HL-60 (cell line): ENCODE measurements around the gene SACM1L.

ENCODE experiments used
- DNase-seq, 2 experiments: peaks; one replicate each; pipeline ENCODE4 v3.0.0-alpha.2; 2010 to 2020; ENCODE audit warnings: low read depth in 1 of 2, low spot score in 1 of 2
- H3K27ac ChIP-seq: fragments of 250-450 bp; sonication (Bioruptor Pico); replicated peaks from 2 replicates; pipeline ENCODE4 v1.5.1; 2020; ENCODE audit warnings: mild to moderate bottlenecking, moderate library complexity
- H3K27me3 ChIP-seq: fragments of 250-450 bp; sonication (Bioruptor Pico); 2 replicates; pipeline ENCODE4 v1.5.1; 2021; ENCODE audit warnings: mild to moderate bottlenecking, moderate library complexity; ENCODE audit not compliant: insufficient read depth, poor library complexity, severe bottlenecking
- H3K4me3 ChIP-seq: replicated peaks from 2 replicates; pipeline ENCODE4 v1.5.1; 2011; ENCODE audit warnings: mild to moderate bottlenecking, control low read depth, low read length; ENCODE audit not compliant: insufficient read depth
- CTCF ChIP-seq: IDR thresholded peaks from one replicate; pipeline ENCODE4 v1.5.1; 2011; ENCODE audit warnings: low read length, control low read depth, inconsistent platforms; ENCODE audit not compliant: insufficient read depth
- GABPA ChIP-seq: IDR thresholded peaks from 2 replicates; pipeline ENCODE4 v1.6.1; 2012; ENCODE audit warnings: low read depth
- POLR2AphosphoS5 ChIP-seq: IDR thresholded peaks from 2 replicates; pipeline ENCODE4 v1.6.1; 2012; ENCODE audit warnings: low read depth
- REST ChIP-seq: IDR thresholded peaks from 2 replicates; pipeline ENCODE4 v1.6.1; 2012; ENCODE audit warnings: low read depth; ENCODE audit not compliant: insufficient replicate concordance
- SPI1 ChIP-seq: IDR thresholded peaks from 2 replicates; pipeline ENCODE4 v1.6.1; 2012; ENCODE audit warnings: low read depth, mild to moderate bottlenecking, borderline replicate concordance
- long read RNA-seq: library from polyadenylated mRNA; unstranded; transcript quantifications from one replicate; pipeline ENCODE4 v2.0.0, GENCODE V29; 2020

The SACM1L gene
- long read RNA-seq, transcript SACM1L-201 (20 exons, 3,723 nt), result major isoform, 228 of 346 reads
- long read RNA-seq, transcript SACM1L-202 (21 exons, 2,164 nt), result minor isoform, 6 of 346 reads
- long read RNA-seq, transcript SACM1L-205 (19 exons, 2,013 nt), result minor isoform, 44 of 346 reads
- long read RNA-seq, partial matches to known transcripts, result 25 of 346 reads
- long read RNA-seq, other reads (novel, unspliced or antisense), result 38 of 346 reads

DNA sequence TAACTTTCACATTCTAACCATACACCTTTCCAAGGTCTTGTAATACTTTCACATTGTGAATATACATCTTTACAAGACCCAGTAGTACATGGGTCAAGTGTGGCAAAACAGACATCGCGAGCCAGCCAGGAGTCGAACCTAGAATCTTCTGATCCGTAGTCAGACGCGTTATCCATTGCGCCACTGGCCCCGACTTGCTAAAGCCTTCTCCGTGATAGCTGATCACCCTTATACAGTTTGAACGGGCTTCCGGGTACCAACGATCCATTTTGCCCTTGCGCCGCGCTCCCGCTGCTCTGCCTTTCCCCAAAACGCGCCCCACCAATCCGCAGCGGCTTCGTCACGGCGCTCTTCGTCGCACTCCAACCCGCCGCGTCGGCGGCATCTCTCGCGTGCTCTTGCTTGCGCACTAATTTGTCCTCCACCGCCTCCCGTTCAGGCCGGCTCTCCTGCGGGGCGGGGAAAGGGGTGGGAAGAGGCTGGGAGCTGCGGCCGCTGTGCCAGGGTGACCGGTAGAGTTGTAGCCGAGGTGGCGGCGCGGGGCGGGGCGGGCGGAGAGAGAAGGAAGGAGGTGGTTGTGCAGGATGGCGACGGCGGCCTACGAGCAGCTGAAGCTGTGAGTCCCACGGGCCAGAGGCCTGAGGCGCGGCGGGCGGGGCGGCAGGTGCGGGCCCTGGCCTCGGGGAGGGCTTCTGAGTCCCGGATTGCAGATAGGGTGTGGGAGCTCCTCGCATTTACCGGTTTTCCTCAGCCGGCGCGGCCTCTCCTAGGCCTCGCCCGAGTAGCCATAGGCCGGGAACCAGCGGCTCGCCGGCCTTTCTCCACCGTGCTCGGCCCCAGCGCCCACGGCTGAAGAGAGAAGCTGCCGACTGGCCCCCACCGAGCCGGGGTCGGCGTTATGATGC lies at the start of gene SACM1L:
SACM1L (plus strand) TSS at position 515 of the 905 bp plus-strand sequence; CDS start at position 585, 70 bp downstream.
- TF ChIP-seq POLR2AphosphoS5 (peak; percentile 76), GABPA (no peak)
- Histone ChIP-seq H3K27me3 (no peaks in the 10 kb centered on the region), H3K4me3 (peak within 1 kb of the TSS; percentile 90), H3K27ac (peak within 1 kb of the TSS; percentile 87)
- peak; percentile 98 to 99 for DNase-seq

GRCh38 chr3:45640091-45640507 lies 49.1 kb upstream of the SACM1L start:
- TF ChIP-seq SPI1 (peak; percentile 91), GABPA (no peak)
- DNase-seq, result peak in 1 of 2 experiments; percentile 62
- Histone ChIP-seq H3K4me3 (no peak overlapping the region), H3K27ac (no peak overlapping the region), H3K27me3 (no peaks in the 10 kb centered on the region)

GRCh38 chr3:45640724-45641361 lies 48.4 kb upstream of the SACM1L start:
- TF ChIP-seq POLR2AphosphoS5 (no peak), SPI1 (no peak), GABPA (no peak), CTCF (no peak), REST (no peak)
- Histone ChIP-seq H3K4me3 (no peak overlapping the region), H3K27me3 (no peaks in the 10 kb centered on the region), H3K27ac (no peak overlapping the region)
- no peak for DNase-seq

GRCh38 chr3:45641756-45642155 lies 47.4 kb upstream of the SACM1L start:
- no peak for TF ChIP-seq GABPA
- no peak for TF ChIP-seq REST
- no peak for TF ChIP-seq CTCF
- no peak for TF ChIP-seq SPI1
- TF ChIP-seq POLR2AphosphoS5, result no peak
- no peak for DNase-seq
- H3K27ac ChIP-seq, result no peak overlapping the region
- no peak overlapping the region for H3K4me3 ChIP-seq
- H3K27me3 ChIP-seq, result no peaks in the 10 kb centered on the region
